GM12875 (cell line): ENCODE measurements around the gene ELOVL5.
"Not testable (repeated sequence)": the region's sequence is repeated elsewhere in the genome, so short reads cannot be mapped to it uniquely, and the experiment has no call there.

Experiments
- H3K4me3 ChIP-seq: one replicate; pipeline ENCODE4 v1.5.1; 2011; ENCODE audit warnings: low read depth, low read length, control low read depth
- TF ChIP-seq, protein P1 (sequence below): IDR thresholded peaks from 2 replicates; pipeline ENCODE4 v1.5.1; 2011; ENCODE audit warnings: low read depth, mild to moderate bottlenecking, control low read depth, inconsistent platforms, low read length, moderate library complexity, borderline replicate concordance; ENCODE audit not compliant: insufficient read depth

The ELOVL5 gene

GRCh38 chr6:53348371-53349208 lies at the start of gene ELOVL5:
Gene ELOVL5 (minus strand): TSS chr6:53348950. CDS start chr6:53295699, 53,251 bp downstream.
- peak within 1 kb of the TSS; percentile 75 for H3K4me3 ChIP-seq

GRCh38 chr6:53397283-53397682 lies 48.5 kb upstream of the ELOVL5 start:
- TF ChIP-seq, protein P1, sequence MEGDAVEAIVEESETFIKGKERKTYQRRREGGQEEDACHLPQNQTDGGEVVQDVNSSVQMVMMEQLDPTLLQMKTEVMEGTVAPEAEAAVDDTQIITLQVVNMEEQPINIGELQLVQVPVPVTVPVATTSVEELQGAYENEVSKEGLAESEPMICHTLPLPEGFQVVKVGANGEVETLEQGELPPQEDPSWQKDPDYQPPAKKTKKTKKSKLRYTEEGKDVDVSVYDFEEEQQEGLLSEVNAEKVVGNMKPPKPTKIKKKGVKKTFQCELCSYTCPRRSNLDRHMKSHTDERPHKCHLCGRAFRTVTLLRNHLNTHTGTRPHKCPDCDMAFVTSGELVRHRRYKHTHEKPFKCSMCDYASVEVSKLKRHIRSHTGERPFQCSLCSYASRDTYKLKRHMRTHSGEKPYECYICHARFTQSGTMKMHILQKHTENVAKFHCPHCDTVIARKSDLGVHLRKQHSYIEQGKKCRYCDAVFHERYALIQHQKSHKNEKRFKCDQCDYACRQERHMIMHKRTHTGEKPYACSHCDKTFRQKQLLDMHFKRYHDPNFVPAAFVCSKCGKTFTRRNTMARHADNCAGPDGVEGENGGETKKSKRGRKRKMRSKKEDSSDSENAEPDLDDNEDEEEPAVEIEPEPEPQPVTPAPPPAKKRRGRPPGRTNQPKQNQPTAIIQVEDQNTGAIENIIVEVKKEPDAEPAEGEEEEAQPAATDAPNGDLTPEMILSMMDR: no peak
- no peak overlapping the region for H3K4me3 ChIP-seq

More at GRCh38 chr6:53348371-53349208, at the start of gene ELOVL5:
- TF ChIP-seq, protein P1: no peak

DNA sequence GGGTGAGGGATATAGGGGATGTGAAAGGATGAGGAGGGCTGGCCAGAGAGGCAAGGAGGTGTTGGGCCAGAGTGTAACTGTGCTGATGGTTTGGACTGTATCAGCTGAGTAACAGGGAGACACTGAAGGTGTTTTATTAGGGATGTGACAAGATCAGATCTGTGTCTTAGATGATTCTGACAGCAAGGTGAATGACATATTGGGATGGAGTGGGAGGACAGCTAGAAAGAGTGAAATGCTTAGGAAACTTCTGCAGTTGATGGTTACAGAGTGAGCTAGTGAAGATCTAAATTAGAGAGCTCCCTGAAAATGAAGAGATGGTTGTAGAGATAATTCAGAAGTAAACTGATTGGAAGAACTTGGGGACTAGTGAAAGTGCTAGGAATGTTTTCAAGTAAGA lies 47.2 kb upstream of the ELOVL5 start:
- TF ChIP-seq, protein P1: no peak
- no peak overlapping the region for H3K4me3 ChIP-seq

DNA sequence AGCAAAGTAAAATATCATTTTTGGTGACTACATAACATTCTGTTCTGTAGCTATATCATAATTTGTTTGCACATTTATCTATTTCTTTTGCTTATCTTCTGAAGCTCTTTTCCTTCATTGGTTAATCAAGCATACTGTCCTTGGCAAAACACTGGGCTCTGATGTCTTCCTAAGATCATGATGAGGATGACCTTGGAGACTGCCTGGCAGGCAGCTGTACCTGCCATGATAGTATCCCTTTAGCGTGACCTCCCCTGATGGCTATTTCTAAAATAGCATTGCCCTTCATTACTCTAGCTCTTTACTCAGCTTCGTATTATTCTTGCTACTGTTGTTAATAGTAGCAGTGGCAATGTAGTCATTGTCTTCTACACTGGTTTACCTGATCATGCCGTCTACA lies 46.0 kb upstream of the ELOVL5 start:
- TF ChIP-seq, protein P1: no peak
- H3K4me3 ChIP-seq: no peak overlapping the region

DNA sequence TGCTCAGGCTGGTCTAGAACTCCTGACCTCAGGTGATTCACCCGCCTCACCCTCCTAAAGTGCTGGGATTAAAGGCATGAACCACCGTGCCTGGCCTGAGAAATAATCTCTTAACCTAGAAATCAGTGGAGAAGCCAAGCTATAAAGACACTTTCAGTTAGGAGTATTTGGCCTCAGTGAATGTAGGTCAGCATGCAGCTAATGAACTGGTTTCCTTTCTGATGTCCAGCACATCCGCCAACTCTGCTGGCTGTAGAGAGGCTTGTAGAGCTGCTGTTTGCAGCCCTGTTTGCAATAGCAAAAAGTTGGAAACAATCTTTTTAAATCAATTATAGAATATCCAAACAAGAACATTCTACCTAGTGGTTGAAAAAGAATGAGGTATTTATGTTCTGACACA lies 42.4 kb upstream of the ELOVL5 start:
- H3K4me3 ChIP-seq: no peak overlapping the region
- TF ChIP-seq, protein P1: no peak

- TF ChIP-seq, protein P1: no peak
Observed at GRCh38 chr6:53390010-53390409, 41.3 kb upstream of the ELOVL5 start.

GRCh38 chr6:53388615-53389014 lies 39.9 kb upstream of the ELOVL5 start:
- not testable (repeated sequence) for H3K4me3 ChIP-seq

More at GRCh38 chr6:53390010-53390409, 41.3 kb upstream of the ELOVL5 start:
- no peak overlapping the region for H3K4me3 ChIP-seq

DNA sequence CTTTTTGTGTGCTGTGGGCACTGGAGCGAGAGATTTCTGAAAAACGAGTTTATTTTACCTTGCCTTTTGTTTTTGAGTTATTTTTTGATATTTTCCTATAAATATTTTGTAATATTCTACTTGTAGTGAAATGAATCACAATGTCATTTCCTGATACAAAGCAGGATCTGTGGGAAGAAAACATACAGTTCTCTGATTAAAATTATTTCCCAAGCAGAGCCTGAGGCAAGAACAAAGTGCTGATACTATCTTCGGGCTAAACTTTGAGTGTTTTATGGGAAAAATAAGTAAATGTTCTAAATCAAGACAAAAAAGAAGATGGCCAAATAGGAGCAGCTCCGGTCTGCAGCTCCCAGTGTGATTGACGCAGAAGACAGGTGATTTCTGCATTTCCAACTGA lies 33.7 kb upstream of the ELOVL5 start:
- no peak overlapping the region for H3K4me3 ChIP-seq
- TF ChIP-seq, protein P1: no peak
